A549 (cell line): ENCODE results near the gene PEX5. TPM values are rescaled to one million over a fixed set of nuclear protein-coding genes. Genes with fewer than 3 reads are reported as not detected.

Experiments
- ATAC-seq, 2 experiments: fragments of 200-7000 bp in 1 of 2; fragments of >200 bp in 1 of 2; cut with Nextera tagmentation in 1 of 2; cut with Tn5 transposase in 1 of 2; 3 replicates each; pipeline versions ENCODE4 v1.8.0 to v1.9.1; 2018 to 2020; ENCODE audit warnings: mild to moderate bottlenecking in 1 of 2, moderate library complexity in 1 of 2
- CTCF ChIA-PET: fragments of 300-600 bp; sonication (Branson Sonifier 250); formaldehyde crosslinking; extraction: SDS; loops from one replicate; lab custom pipeline; 2021; ENCODE audit warnings: antibody characterized with exemption, inconsistent platforms; lab: Yijun Ruan, JAX
- POLR2A ChIA-PET: fragments of 350-600 bp; formaldehyde crosslinking; extraction: SDS; loops from one replicate; lab custom pipeline; 2021; ENCODE audit warnings: antibody characterized with exemption, inconsistent platforms; lab: Yijun Ruan, JAX
- DNase-seq, 2 experiments: peaks; one replicate each; pipeline versions ENCODE4 v3.0.0 to v3.0.0-alpha.2; 2011 to 2016; ENCODE audit warnings: low read depth in 1 of 2, low spot score in 1 of 2
- FAIRE-seq: peaks from 2 replicates; lab custom pipeline; 2011; peaks lifted over from hg19 to GRCh38; lab: Jason Lieb, UNC
- H3K27ac ChIP-seq, 2 experiments: fragments of >200 bp; sonication (Bioruptor Twin); formaldehyde crosslinking; 3 replicates each; pipeline ENCODE4 v1.5.1; 2016 to 2017
- H3K4me1 ChIP-seq: fragments of >200 bp; sonication (Bioruptor Twin); formaldehyde crosslinking; 3 replicates; pipeline ENCODE4 v1.6.1; 2016
- H3K4me2 ChIP-seq: fragments of >200 bp; sonication (Bioruptor Twin); formaldehyde crosslinking; 3 replicates; pipeline ENCODE4 v1.6.1; 2016
- H3K4me3 ChIP-seq: fragments of >200 bp; sonication (Bioruptor Twin); formaldehyde crosslinking; 3 replicates; pipeline ENCODE4 v1.5.1; 2016
- H3K9me3 ChIP-seq: fragments of >200 bp; sonication (Bioruptor Twin); formaldehyde crosslinking; 3 replicates; pipeline ENCODE4 v1.6.1; 2016
- CEBPB ChIP-seq, 2 experiments: fragments of >200 bp in 1 of 2; sonication (Bioruptor Twin) in 1 of 2; formaldehyde crosslinking in 1 of 2; IDR thresholded peaks; 2 replicates each; pipeline ENCODE4 v1.6.1; 2012 to 2016
- EHMT2 ChIP-seq: fragments of 200-600 bp; sonication (generic); IDR thresholded peaks from 2 replicates; pipeline ENCODE4 v1.6.1; 2016; ENCODE audit warnings: antibody characterized with exemption, low read depth, mild to moderate bottlenecking, moderate library complexity
- EP300 ChIP-seq, 2 experiments: fragments of >200 bp; sonication (Bioruptor Twin); formaldehyde crosslinking; IDR thresholded peaks; 2 replicates in 1 of 2; 3 replicates in 1 of 2; pipeline ENCODE4 v1.6.1; 2016 to 2017
- FOSB ChIP-seq: fragments of 250-450 bp; sonication (Bioruptor Pico); IDR thresholded peaks from 2 replicates; pipeline ENCODE4 v1.5.0; 2020; ENCODE audit warnings: mild to moderate bottlenecking, moderate library complexity
- HDAC2 ChIP-seq: fragments of 200-600 bp; sonication (generic); IDR thresholded peaks from 2 replicates; pipeline ENCODE4 v1.6.1; 2016
- HEYL ChIP-seq: fragments of 250-450 bp; sonication (Bioruptor Pico); IDR thresholded peaks from 2 replicates; pipeline ENCODE4 v1.8.0; 2021; ENCODE audit warnings: mild to moderate bottlenecking, moderate library complexity
- HOXA7 ChIP-seq: fragments of 250-450 bp; sonication (Bioruptor Pico); IDR thresholded peaks from 2 replicates; pipeline ENCODE4 v1.5.0; 2020; ENCODE audit warnings: mild to moderate bottlenecking, moderate library complexity
- HOXB5 ChIP-seq: fragments of 250-450 bp; sonication (Bioruptor Pico); IDR thresholded peaks from 2 replicates; pipeline ENCODE4 v1.5.0; 2020; ENCODE audit warnings: mild to moderate bottlenecking, moderate library complexity
- JUNB ChIP-seq: fragments of >200 bp; sonication (Bioruptor Twin); formaldehyde crosslinking; IDR thresholded peaks from 2 replicates; pipeline ENCODE4 v1.6.1; 2016
- MAZ ChIP-seq: fragments of 150-350 bp; IDR thresholded peaks from 2 replicates; pipeline ENCODE4 v1.6.1; 2014; ENCODE audit warnings: antibody characterized with exemption, low read depth, low read length, borderline replicate concordance
- NR3C1 ChIP-seq: fragments of >200 bp; sonication (Bioruptor Twin); formaldehyde crosslinking; IDR thresholded peaks from 3 replicates; pipeline ENCODE4 v1.6.1; 2017
- POLR2A ChIP-seq: IDR thresholded peaks from 2 replicates; pipeline ENCODE4 v1.6.1; 2012; ENCODE audit warnings: mild to moderate bottlenecking, low read length
- RAD21 ChIP-seq, 2 experiments: fragments of >200 bp in 1 of 2; sonication (Bioruptor Twin) in 1 of 2; formaldehyde crosslinking in 1 of 2; IDR thresholded peaks in 1 of 2; conservative IDR thresholded peaks in 1 of 2; 2 replicates in 1 of 2; 3 replicates in 1 of 2; pipeline ENCODE4 v1.6.1; 2012 to 2018; ENCODE audit warnings: inconsistent platforms in 1 of 2
- RARB ChIP-seq: fragments of 250-450 bp; sonication (Bioruptor Pico); IDR thresholded peaks from 2 replicates; pipeline ENCODE4 v1.8.0; 2021; ENCODE audit warnings: mild to moderate bottlenecking, moderate library complexity
- SMC3 ChIP-seq: fragments of >200 bp; sonication (Bioruptor Twin); formaldehyde crosslinking; IDR thresholded peaks from 3 replicates; pipeline ENCODE4 v1.6.1; 2018; ENCODE audit warnings: inconsistent platforms
- SREBF2 ChIP-seq: fragments of 450-650 bp; IDR thresholded peaks from 2 replicates; pipeline ENCODE4 v1.6.1; 2014; ENCODE audit warnings: mild to moderate bottlenecking, moderate library complexity
- TP53 ChIP-seq: fragments of 250-450 bp; sonication (Bioruptor Pico); IDR thresholded peaks from 2 replicates; pipeline ENCODE4 v1.5.0; 2021; ENCODE audit warnings: mild to moderate bottlenecking, moderate library complexity
- WGBS: methylation state at CpG from one replicate; pipeline ENCODE4 v1.1.6; 2017; ENCODE audit errors: missing lambda C conversion rate; 5-methylcytosine and 5-hydroxymethylcytosine counted together
- polyA plus RNA-seq, 4 experiments: library from polyadenylated mRNA; depleted of rRNA in 3 of 4; stranded (reverse); fragments of >200 nt; fragmentation: RNase III in 1 of 4; extraction: RNeasy Plus Mini Kit Qiagen cat#74134 plus additional on column Dnase treatment in 1 of 4; gene quantifications; 2 replicates in 3 of 4; 3 replicates in 1 of 4; pipeline ENCODE4 v1.2.3, GENCODE V29; 2011 to 2017
- TF ChIP-seq, protein P1 (sequence below): fragments of 150-350 bp; IDR thresholded peaks from 2 replicates; pipeline ENCODE4 v1.6.1; 2014; ENCODE audit warnings: low read depth, mild to moderate bottlenecking, low read length
- TF ChIP-seq, protein P2 (sequence below): fragments of 250-450 bp; sonication (Bioruptor Pico); IDR thresholded peaks from 2 replicates; pipeline ENCODE4 v1.5.0; 2020; ENCODE audit warnings: low read depth, mild to moderate bottlenecking, moderate library complexity
- TF ChIP-seq, protein P3 (sequence below): IDR thresholded peaks from 2 replicates; pipeline ENCODE4 v1.6.1; 2012; ENCODE audit warnings: low read depth, borderline replicate concordance
- TF ChIP-seq, protein P4 (sequence below): fragments of >200 bp; sonication (Bioruptor Twin); formaldehyde crosslinking; IDR thresholded peaks from 3 replicates; pipeline ENCODE4 v1.6.1; 2016
- TF ChIP-seq, protein P5 (sequence below): fragments of >200 bp; sonication (Bioruptor Twin); formaldehyde crosslinking; IDR thresholded peaks from 2 replicates; pipeline ENCODE4 v1.6.1; 2016
- TF ChIP-seq, protein P6 (sequence below): fragments of 450-650 bp; IDR thresholded peaks from 2 replicates; pipeline ENCODE4 v1.6.1; 2014; ENCODE audit warnings: antibody characterized with exemption

The PEX5 gene
- polyA plus RNA-seq, 2 of the 4 experiments (the other 2 are of a cell fraction): 21.5 to 31.5 TPM

DNA sequence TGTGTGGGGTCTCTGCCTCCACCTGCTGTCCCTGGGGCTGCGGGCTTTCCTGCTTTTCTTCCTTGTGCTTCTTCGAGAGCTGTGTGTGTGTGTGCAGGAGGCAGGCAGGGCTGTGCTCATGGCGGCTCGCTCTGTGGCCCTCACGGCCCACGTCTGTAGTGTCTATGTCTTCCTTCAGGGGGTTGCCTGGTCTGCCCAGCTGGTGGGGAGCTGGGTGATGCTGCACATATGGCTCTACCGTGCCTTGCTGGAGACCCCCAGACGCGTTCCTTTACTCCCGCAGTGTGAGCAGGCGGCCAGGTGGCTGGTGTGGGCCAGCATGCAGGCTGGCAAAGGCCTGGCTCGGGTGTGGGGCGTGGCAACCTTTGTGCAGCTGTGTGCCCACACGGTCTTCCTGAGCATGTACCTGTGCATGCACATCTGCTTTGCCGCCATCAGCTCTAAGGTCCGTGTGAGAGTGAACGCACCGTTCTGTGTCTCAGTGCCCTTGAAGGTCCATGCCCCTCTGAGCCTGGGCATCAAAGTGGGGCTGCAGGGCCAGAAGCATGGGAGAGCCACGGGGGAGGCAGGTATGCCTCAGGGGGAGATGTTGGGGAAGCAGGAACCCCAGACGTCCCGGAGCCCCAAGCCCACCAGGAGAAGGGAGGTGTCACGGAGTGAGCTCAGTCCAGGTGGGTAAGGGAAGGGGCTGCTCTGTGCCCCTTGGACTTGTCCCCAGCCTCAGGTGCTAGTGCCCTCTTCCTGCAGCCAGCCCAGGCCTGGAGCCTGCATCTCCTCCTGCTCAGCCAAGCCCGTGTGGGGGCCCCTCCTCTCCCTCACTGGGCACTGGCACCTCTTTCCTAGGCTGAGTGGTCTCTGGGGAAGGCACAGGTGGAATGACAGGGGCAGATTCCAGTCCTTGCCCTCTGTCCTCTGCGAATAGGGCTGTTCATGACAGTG, 33.0 kb upstream of the PEX5 start:
- Histone ChIP-seq H3K4me3 (no peak overlapping the region), H3K4me2 (no peak overlapping the region), H3K9me3 (no peaks in the 10 kb centered on the region), H3K27ac (no peak overlapping the region), H3K4me1 (no peaks in the 10 kb centered on the region)
- FAIRE-seq: no peak
- TF ChIP-seq EP300 (IDR thresholded peaks at IDR 0.05) (no peak), TP53 (no peak), RAD21 (conservative IDR thresholded peaks at IDR 0.05 in 1 of 2, IDR thresholded peaks at IDR 0.05 in 1 of 2) (no peak), HEYL (CRISPR knock-in tag) (no peak), FOSB (CRISPR knock-in tag) (no peak), RARB (CRISPR knock-in tag) (no peak), HOXB5 (CRISPR knock-in tag) (no peak), SMC3 (no peak), MAZ (no peak)
- TF ChIP-seq, protein P1, sequence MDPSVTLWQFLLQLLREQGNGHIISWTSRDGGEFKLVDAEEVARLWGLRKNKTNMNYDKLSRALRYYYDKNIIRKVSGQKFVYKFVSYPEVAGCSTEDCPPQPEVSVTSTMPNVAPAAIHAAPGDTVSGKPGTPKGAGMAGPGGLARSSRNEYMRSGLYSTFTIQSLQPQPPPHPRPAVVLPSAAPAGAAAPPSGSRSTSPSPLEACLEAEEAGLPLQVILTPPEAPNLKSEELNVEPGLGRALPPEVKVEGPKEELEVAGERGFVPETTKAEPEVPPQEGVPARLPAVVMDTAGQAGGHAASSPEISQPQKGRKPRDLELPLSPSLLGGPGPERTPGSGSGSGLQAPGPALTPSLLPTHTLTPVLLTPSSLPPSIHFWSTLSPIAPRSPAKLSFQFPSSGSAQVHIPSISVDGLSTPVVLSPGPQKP: no peak
- TF ChIP-seq, protein P2, sequence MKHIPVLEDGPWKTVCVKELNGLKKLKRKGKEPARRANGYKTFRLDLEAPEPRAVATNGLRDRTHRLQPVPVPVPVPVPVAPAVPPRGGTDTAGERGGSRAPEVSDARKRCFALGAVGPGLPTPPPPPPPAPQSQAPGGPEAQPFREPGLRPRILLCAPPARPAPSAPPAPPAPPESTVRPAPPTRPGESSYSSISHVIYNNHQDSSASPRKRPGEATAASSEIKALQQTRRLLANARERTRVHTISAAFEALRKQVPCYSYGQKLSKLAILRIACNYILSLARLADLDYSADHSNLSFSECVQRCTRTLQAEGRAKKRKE (CRISPR knock-in tag): no peak
- TF ChIP-seq, protein P3, sequence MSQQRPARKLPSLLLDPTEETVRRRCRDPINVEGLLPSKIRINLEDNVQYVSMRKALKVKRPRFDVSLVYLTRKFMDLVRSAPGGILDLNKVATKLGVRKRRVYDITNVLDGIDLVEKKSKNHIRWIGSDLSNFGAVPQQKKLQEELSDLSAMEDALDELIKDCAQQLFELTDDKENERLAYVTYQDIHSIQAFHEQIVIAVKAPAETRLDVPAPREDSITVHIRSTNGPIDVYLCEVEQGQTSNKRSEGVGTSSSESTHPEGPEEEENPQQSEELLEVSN: no peak
- TF ChIP-seq, protein P4, sequence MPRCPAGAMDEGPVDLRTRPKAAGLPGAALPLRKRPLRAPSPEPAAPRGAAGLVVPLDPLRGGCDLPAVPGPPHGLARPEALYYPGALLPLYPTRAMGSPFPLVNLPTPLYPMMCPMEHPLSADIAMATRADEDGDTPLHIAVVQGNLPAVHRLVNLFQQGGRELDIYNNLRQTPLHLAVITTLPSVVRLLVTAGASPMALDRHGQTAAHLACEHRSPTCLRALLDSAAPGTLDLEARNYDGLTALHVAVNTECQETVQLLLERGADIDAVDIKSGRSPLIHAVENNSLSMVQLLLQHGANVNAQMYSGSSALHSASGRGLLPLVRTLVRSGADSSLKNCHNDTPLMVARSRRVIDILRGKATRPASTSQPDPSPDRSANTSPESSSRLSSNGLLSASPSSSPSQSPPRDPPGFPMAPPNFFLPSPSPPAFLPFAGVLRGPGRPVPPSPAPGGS: no peak
- ChIA-PET POLR2A (no interaction called here), CTCF (interaction anchor here (0.6 to 4.5 kb wide), 6 partner anchors 11 to 634 kb away, joined by 3 to 71 read pairs (median 5); no protein-coding TSS in a partner anchor)
- no peak for DNase-seq
- WGBS: 83% methylated on average over 23 of the region's 24 CpGs
- ATAC-seq: no peak

DNA sequence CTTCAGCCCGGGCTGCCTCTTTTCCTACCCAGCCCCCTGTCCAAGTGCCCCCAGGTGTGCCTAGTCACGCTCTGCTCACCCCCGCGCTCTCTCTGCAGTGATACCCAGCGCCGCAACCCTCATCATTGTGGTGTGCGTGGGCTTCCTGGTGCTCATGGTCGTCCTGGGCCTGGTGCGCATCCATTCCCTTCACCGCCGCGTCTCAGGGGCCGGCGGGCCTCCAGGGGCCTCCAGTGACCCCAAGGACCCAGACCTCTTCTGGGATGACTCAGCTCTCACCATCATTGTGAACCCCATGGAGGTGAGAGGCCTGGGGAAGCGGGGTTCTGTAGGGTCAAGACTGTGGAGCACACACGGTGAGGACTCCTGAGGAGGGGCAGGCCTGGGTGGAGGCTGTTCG, 32.1 kb upstream of the PEX5 start:
- Histone ChIP-seq H3K27ac (no peak overlapping the region), H3K4me2 (no peak overlapping the region), H3K4me3 (no peak overlapping the region), H3K9me3 (no peaks in the 10 kb centered on the region), H3K4me1 (no peaks in the 10 kb centered on the region)
- FAIRE-seq (no peak), ATAC-seq (no peak), DNase-seq (no peak)
- CTCF ChIA-PET: interaction anchor here (0.8 to 2.5 kb wide), 2 partner anchors 13 to 16 kb away, joined by 6 to 8 read pairs; no protein-coding TSS in a partner anchor
- TF ChIP-seq NR3C1 (no peak), HDAC2 (no peak), MAZ (no peak), HOXA7 (CRISPR knock-in tag) (no peak), CEBPB (IDR thresholded peaks at IDR 0.05) (no peak), POLR2A (no peak), SREBF2 (no peak), HOXB5 (CRISPR knock-in tag) (no peak), EHMT2 (no peak), JUNB (no peak)
- TF ChIP-seq, protein P5, sequence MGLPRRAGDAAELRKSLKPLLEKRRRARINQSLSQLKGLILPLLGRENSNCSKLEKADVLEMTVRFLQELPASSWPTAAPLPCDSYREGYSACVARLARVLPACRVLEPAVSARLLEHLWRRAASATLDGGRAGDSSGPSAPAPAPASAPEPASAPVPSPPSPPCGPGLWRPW: no peak
- TF ChIP-seq, protein P6, sequence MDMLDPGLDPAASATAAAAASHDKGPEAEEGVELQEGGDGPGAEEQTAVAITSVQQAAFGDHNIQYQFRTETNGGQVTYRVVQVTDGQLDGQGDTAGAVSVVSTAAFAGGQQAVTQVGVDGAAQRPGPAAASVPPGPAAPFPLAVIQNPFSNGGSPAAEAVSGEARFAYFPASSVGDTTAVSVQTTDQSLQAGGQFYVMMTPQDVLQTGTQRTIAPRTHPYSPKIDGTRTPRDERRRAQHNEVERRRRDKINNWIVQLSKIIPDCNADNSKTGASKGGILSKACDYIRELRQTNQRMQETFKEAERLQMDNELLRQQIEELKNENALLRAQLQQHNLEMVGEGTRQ: no peak
- TF ChIP-seq, protein P2 (CRISPR knock-in tag): no peak
- TF ChIP-seq, protein P1: no peak
- WGBS: 90% methylated on average over 15 of the region's 17 CpGs
- POLR2A ChIA-PET: no interaction called here
